ENCODE results near the gene MEF2A.

DNA sequence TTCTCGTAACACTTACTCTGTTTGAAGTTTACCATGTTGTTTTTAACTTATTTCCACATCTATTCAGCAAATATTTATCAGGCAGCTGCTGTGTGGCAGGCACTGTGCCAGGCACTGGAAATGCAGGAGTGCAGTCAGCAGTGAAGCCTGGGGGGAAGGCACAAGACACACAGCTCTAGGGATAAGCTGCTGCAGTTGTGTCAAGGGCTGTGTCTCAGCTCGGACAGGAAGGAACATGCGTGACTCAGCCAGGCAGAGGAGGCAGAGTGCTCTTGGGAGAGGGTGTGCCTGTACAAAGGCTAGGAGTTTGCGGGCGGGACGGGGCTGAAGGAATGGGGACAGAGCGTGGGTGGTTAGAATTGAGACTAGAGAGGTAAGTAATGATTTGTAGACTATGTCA, 142.8 kb downstream of the MEF2A start:
- no peak for TF ChIP-seq EZH2 (optimal IDR thresholded peaks at IDR 0.05; ENCODE audit: low read depth, low read length)
- TF ChIP-seq, protein P1, sequence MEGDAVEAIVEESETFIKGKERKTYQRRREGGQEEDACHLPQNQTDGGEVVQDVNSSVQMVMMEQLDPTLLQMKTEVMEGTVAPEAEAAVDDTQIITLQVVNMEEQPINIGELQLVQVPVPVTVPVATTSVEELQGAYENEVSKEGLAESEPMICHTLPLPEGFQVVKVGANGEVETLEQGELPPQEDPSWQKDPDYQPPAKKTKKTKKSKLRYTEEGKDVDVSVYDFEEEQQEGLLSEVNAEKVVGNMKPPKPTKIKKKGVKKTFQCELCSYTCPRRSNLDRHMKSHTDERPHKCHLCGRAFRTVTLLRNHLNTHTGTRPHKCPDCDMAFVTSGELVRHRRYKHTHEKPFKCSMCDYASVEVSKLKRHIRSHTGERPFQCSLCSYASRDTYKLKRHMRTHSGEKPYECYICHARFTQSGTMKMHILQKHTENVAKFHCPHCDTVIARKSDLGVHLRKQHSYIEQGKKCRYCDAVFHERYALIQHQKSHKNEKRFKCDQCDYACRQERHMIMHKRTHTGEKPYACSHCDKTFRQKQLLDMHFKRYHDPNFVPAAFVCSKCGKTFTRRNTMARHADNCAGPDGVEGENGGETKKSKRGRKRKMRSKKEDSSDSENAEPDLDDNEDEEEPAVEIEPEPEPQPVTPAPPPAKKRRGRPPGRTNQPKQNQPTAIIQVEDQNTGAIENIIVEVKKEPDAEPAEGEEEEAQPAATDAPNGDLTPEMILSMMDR (IDR thresholded peaks at IDR 0.05; ENCODE audit: low read length): no peak
